ENCODE data around the gene HHIPL1. TPM values are rescaled to one million over a fixed set of nuclear protein-coding genes. Genes with fewer than 3 reads are reported as not detected.

HHIPL1 gene
- total and polyA plus RNA-seq, 10 donors = 0.43 to 4.2 (median 2.7) TPM

DNA sequence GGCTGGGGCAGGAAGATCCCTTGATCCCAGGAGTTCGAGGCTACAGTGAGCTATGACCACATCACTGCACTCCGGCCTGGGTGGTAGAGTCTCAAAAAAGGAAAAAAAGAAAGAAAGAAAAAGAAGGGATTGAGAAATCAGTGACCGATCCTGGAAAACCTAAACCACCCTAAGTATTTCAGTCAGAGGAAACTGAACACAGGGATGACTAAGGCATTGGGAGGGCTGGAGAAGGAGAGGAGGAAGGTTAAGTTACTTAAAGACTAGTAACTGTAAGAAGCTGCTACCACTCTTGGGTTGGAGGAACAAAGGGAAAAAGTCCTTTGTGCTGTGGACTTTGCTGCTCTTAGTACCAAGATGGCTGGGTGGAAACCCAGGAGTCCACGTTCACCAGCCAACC lies 10.6 kb downstream of the HHIPL1 start:
- Histone ChIP-seq H3K4me1 (peaks cover 0 to 10% (median 2%) of the 10 kb centered on the region in 6 donors), H3K27ac (no peak overlapping the region), H3K27me3 (replicated peaks in 1 of 7) (peaks cover 0 to 64% (median 18%) of the 10 kb centered on the region in 7 donors), H3K36me3 (no peaks in the 10 kb centered on the region), H3K4me3 (no peak overlapping the region), H3K9me3 (no peaks in the 10 kb centered on the region)
- intact Hi-C loops (cut with DNase I; ENCODE audit: low total_unique reads) = no loop called here
- no peak for DNase-seq
- TF ChIP-seq POLR2A (IDR thresholded peaks at IDR 0.05) (no peak), POLR2AphosphoS5 (IDR thresholded peaks at IDR 0.05) (no peak)
- TF ChIP-seq, protein P1, sequence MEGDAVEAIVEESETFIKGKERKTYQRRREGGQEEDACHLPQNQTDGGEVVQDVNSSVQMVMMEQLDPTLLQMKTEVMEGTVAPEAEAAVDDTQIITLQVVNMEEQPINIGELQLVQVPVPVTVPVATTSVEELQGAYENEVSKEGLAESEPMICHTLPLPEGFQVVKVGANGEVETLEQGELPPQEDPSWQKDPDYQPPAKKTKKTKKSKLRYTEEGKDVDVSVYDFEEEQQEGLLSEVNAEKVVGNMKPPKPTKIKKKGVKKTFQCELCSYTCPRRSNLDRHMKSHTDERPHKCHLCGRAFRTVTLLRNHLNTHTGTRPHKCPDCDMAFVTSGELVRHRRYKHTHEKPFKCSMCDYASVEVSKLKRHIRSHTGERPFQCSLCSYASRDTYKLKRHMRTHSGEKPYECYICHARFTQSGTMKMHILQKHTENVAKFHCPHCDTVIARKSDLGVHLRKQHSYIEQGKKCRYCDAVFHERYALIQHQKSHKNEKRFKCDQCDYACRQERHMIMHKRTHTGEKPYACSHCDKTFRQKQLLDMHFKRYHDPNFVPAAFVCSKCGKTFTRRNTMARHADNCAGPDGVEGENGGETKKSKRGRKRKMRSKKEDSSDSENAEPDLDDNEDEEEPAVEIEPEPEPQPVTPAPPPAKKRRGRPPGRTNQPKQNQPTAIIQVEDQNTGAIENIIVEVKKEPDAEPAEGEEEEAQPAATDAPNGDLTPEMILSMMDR (IDR thresholded peaks at IDR 0.05 in 8 of 11, conservative IDR thresholded peaks at IDR 0.05 in 3 of 11) = no peak
- WGBS, 5 donors = 82 to 87% (median 86%) methylated on average over 4 of the region's 4 CpGs

DNA sequence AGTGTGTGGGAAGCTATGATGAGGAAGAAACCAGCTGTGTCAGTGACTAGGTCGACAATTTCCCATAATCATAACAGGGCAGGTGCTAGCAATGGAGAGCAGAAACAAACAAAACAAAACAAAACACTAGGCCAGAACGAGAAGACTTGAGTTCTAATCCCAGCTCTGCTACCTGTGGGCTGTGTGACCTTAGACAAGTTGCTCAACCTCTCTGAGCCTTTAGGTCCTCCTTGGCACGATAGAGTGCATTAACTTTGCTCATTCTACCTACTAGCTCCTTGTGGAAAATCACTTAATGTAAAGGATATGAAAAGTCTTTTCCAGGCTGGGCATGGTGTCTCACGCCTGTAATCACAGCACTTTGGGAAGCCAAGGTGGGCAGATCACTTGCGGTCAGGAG lies 11.2 kb downstream of the HHIPL1 start:
- Histone ChIP-seq H3K27ac (no peak overlapping the region), H3K36me3 (no peaks in the 10 kb centered on the region), H3K4me3 (no peak overlapping the region), H3K4me1 (peaks cover 0 to 10% (median 2%) of the 10 kb centered on the region in 6 donors), H3K27me3 (replicated peaks in 1 of 7) (peaks cover 0 to 71% (median 20%) of the 10 kb centered on the region in 7 donors), H3K9me3 (no peaks in the 10 kb centered on the region)
- DNase-seq = no peak
- WGBS, 5 donors = 71 to 83% (median 78%) methylated on average over 5 of the region's 5 CpGs
- intact Hi-C loops (cut with DNase I; ENCODE audit: low total_unique reads) = no loop called here
- TF ChIP-seq, protein P1 (IDR thresholded peaks at IDR 0.05 in 8 of 11, conservative IDR thresholded peaks at IDR 0.05 in 3 of 11) = no peak
- TF ChIP-seq POLR2A (IDR thresholded peaks at IDR 0.05) = no peak

DNA sequence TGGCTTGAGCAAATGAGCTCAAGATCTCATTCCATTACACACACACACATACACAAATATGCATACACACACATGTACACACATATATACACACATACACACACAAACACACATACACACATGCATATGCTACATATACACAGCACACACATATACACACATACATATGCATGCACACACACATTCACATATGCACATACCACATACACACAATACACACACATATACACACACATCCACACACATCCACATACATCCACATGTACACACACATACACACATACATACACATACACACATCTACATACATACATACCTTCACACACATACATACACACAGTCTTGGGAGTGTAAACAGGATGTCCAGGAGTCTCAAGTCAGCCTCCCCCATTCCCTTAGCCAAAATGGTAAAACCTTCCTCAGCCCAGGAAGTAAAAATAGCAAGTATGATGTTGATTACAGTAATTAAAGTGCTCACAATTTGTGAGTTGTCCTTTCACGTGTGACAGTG lies 12.8 kb downstream of the HHIPL1 start:
- no peak overlapping the region for H3K27ac ChIP-seq
- no peak for DNase-seq
- H3K4me1 ChIP-seq = peaks cover 0 to 10% (median 2%) of the 10 kb centered on the region in 6 donors
- no peak overlapping the region for H3K4me3 ChIP-seq
- TF ChIP-seq POLR2A (IDR thresholded peaks at IDR 0.05) (no peak), POLR2AphosphoS5 (IDR thresholded peaks at IDR 0.05) (no peak)
- TF ChIP-seq, protein P1 (IDR thresholded peaks at IDR 0.05 in 8 of 11, conservative IDR thresholded peaks at IDR 0.05 in 3 of 11) = no peak
- intact Hi-C loops (cut with DNase I; ENCODE audit: low total_unique reads) = no loop called here
- H3K27me3 ChIP-seq (replicated peaks in 1 of 7) = peaks cover 0 to 83% (median 20%) of the 10 kb centered on the region in 7 donors
- 48 to 63% (median 53%) methylated on average over 1 of the region's 1 CpG for WGBS, 5 donors
- no peaks in the 10 kb centered on the region for H3K9me3 ChIP-seq
- no peaks in the 10 kb centered on the region for H3K36me3 ChIP-seq

DNA sequence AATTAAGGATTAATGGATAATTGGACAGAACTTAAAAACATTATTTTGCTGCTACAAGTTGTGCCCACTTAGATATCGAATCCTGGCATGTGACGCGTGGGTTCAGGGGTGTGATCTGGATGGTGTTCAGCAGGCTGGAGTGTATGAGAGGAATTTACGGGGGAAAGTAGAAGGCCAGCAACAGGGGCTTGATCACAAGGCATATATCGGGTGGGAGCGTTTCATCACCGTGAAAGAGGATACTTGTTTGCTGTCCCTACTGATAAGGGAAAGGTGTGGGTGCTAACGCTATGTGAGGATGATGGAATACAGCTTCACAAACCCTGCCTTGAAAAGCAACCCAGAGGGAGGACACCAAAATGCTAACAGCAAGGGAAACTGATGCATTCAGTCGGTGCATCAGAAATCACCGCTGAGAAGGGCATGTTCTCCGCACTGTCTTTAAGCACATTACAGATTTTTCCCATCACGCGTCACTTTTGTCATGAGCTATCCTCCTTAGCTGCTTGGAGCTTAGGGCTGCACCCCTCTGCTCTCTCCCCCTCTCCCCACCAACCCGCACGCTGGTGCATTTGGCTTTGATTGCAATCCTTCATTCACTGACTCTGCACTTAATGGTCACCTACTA lies 13.4 kb downstream of the HHIPL1 start:
- H3K9me3 ChIP-seq = no peaks in the 10 kb centered on the region
- H3K27ac ChIP-seq = no peak overlapping the region
- H3K36me3 ChIP-seq = no peaks in the 10 kb centered on the region
- TF ChIP-seq POLR2AphosphoS5 (IDR thresholded peaks at IDR 0.05) (no peak), POLR2A (IDR thresholded peaks at IDR 0.05) (no peak)
- TF ChIP-seq, protein P1 (IDR thresholded peaks at IDR 0.05 in 8 of 11, conservative IDR thresholded peaks at IDR 0.05 in 3 of 11) = no peak
- no peak overlapping the region for H3K4me3 ChIP-seq
- DNase-seq = no peak
- WGBS, 5 donors = 67 to 75% (median 72%) methylated on average over 15 of the region's 15 CpGs
- intact Hi-C loops (cut with DNase I; ENCODE audit: low total_unique reads) = no loop called here
- H3K27me3 ChIP-seq (replicated peaks in 1 of 7) = peaks cover 0 to 83% (median 20%) of the 10 kb centered on the region in 7 donors
- H3K4me1 ChIP-seq = peaks cover 0 to 10% (median 2%) of the 10 kb centered on the region in 6 donors

Data from spleen (tissue), 11 donors.